H1 (cell line): Measurements from ENCODE around the gene ARHGAP26. TPM values are rescaled to one million over a fixed set of nuclear protein-coding genes. Genes with fewer than 3 reads are reported as not detected.

ENCODE experiments used
- CHD2 ChIP-seq: IDR thresholded peaks from 2 replicates; pipeline ENCODE4 v1.6.1; 2012; ENCODE audit warnings: low read length, improper control_type of control experiment
- CREB1 ChIP-seq: IDR thresholded peaks from 2 replicates; pipeline ENCODE4 v1.6.1; 2012; ENCODE audit warnings: inconsistent platforms
- EGR1 ChIP-seq: IDR thresholded peaks from 2 replicates; pipeline ENCODE4 v1.6.1; 2011; ENCODE audit warnings: low read depth, low read length, borderline replicate concordance
- JUND ChIP-seq: IDR thresholded peaks from 2 replicates; pipeline ENCODE4 v1.6.1; 2011; ENCODE audit warnings: mild to moderate bottlenecking, improper control_type of control experiment, low read length
- KDM4A ChIP-seq: IDR thresholded peaks from one replicate; pipeline ENCODE4 v1.7.1; 2012; ENCODE audit warnings: low read depth, mild to moderate bottlenecking, moderate library complexity, low read length, inconsistent platforms; ENCODE audit not compliant: severe bottlenecking
- POU5F1 ChIP-seq: IDR thresholded peaks from 2 replicates; pipeline ENCODE4 v1.6.1; 2011; ENCODE audit warnings: low read depth, mild to moderate bottlenecking, low read length, moderate library complexity
- RXRA ChIP-seq: IDR thresholded peaks from 2 replicates; pipeline ENCODE4 v1.6.1; 2011; ENCODE audit warnings: low read depth, mild to moderate bottlenecking, low read length, moderate library complexity; ENCODE audit not compliant: insufficient read depth
- SIX5 ChIP-seq: IDR thresholded peaks from 2 replicates; pipeline ENCODE4 v1.6.1; 2011; ENCODE audit warnings: mild to moderate bottlenecking, low read depth, low read length
- TCF12 ChIP-seq: IDR thresholded peaks from 2 replicates; pipeline ENCODE4 v1.6.1; 2011; ENCODE audit warnings: low read depth, mild to moderate bottlenecking, low read length
- YY1 ChIP-seq: IDR thresholded peaks from 2 replicates; pipeline ENCODE4 v1.6.1; 2011; ENCODE audit warnings: low read depth, mild to moderate bottlenecking, low read length
- polyA plus RNA-seq, 7 experiments: library from polyadenylated mRNA; depleted of rRNA in 3 of 7; stranded (reverse) in 5 of 7; unstranded in 2 of 7; fragments of >200 nt in 5 of 7; fragments of 200-250 nt in 2 of 7; gene quantifications; 1 replicate in 5 of 7; 2 replicates in 1 of 7; 4 replicates in 1 of 7; pipeline versions ENCODE4 v1.2.1 to v1.2.3, GENCODE V29; 2011 to 2013; ENCODE audit warnings: missing spikeins in 2 of 7, mixed read lengths in 2 of 7
- total RNA-seq: library from RNA; stranded (reverse); fragmentation: NEBNext Ultra II Directional; extraction: Animal tissue kit (Norgen Biotek cat#: 25700); gene quantifications from 2 replicates; pipeline ENCODE4 v1.2.1, GENCODE V29; 2021
- TF ChIP-seq, protein P1 (sequence below): fragments of 300-600 bp; sonication (generic); IDR thresholded peaks from 2 replicates; pipeline ENCODE4 v1.7.1; 2012; ENCODE audit warnings: low read length, moderate library complexity, mild to moderate bottlenecking, inconsistent platforms; ENCODE audit not compliant: insufficient replicate concordance

The ARHGAP26 gene
- total and polyA plus RNA-seq, 2 of the 8 experiments (the other 6 are each of a cell fraction or from before 2014, with no cell fraction given) = 7.1 to 24.8 TPM

DNA sequence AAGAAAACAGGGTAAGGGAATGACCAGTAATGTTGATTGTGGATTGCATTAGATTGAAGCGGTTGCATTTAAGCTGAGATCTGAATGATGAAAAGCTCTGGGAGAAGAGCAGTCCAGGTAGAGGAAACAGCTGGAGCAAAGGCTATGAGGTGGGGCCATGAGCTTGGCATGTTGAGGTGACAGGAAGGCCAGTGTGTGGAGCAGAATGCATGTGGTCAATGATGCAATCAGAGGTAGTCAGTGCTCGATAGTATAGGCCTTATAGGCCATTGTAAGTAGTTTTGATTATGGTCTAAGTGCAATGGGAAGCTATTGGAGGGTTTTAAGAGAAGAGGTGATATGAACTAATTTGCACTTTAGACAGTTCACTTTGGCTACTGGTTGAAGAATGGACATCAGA, 270.4 kb downstream of the ARHGAP26 start (continued):
- TF ChIP-seq, protein P1, sequence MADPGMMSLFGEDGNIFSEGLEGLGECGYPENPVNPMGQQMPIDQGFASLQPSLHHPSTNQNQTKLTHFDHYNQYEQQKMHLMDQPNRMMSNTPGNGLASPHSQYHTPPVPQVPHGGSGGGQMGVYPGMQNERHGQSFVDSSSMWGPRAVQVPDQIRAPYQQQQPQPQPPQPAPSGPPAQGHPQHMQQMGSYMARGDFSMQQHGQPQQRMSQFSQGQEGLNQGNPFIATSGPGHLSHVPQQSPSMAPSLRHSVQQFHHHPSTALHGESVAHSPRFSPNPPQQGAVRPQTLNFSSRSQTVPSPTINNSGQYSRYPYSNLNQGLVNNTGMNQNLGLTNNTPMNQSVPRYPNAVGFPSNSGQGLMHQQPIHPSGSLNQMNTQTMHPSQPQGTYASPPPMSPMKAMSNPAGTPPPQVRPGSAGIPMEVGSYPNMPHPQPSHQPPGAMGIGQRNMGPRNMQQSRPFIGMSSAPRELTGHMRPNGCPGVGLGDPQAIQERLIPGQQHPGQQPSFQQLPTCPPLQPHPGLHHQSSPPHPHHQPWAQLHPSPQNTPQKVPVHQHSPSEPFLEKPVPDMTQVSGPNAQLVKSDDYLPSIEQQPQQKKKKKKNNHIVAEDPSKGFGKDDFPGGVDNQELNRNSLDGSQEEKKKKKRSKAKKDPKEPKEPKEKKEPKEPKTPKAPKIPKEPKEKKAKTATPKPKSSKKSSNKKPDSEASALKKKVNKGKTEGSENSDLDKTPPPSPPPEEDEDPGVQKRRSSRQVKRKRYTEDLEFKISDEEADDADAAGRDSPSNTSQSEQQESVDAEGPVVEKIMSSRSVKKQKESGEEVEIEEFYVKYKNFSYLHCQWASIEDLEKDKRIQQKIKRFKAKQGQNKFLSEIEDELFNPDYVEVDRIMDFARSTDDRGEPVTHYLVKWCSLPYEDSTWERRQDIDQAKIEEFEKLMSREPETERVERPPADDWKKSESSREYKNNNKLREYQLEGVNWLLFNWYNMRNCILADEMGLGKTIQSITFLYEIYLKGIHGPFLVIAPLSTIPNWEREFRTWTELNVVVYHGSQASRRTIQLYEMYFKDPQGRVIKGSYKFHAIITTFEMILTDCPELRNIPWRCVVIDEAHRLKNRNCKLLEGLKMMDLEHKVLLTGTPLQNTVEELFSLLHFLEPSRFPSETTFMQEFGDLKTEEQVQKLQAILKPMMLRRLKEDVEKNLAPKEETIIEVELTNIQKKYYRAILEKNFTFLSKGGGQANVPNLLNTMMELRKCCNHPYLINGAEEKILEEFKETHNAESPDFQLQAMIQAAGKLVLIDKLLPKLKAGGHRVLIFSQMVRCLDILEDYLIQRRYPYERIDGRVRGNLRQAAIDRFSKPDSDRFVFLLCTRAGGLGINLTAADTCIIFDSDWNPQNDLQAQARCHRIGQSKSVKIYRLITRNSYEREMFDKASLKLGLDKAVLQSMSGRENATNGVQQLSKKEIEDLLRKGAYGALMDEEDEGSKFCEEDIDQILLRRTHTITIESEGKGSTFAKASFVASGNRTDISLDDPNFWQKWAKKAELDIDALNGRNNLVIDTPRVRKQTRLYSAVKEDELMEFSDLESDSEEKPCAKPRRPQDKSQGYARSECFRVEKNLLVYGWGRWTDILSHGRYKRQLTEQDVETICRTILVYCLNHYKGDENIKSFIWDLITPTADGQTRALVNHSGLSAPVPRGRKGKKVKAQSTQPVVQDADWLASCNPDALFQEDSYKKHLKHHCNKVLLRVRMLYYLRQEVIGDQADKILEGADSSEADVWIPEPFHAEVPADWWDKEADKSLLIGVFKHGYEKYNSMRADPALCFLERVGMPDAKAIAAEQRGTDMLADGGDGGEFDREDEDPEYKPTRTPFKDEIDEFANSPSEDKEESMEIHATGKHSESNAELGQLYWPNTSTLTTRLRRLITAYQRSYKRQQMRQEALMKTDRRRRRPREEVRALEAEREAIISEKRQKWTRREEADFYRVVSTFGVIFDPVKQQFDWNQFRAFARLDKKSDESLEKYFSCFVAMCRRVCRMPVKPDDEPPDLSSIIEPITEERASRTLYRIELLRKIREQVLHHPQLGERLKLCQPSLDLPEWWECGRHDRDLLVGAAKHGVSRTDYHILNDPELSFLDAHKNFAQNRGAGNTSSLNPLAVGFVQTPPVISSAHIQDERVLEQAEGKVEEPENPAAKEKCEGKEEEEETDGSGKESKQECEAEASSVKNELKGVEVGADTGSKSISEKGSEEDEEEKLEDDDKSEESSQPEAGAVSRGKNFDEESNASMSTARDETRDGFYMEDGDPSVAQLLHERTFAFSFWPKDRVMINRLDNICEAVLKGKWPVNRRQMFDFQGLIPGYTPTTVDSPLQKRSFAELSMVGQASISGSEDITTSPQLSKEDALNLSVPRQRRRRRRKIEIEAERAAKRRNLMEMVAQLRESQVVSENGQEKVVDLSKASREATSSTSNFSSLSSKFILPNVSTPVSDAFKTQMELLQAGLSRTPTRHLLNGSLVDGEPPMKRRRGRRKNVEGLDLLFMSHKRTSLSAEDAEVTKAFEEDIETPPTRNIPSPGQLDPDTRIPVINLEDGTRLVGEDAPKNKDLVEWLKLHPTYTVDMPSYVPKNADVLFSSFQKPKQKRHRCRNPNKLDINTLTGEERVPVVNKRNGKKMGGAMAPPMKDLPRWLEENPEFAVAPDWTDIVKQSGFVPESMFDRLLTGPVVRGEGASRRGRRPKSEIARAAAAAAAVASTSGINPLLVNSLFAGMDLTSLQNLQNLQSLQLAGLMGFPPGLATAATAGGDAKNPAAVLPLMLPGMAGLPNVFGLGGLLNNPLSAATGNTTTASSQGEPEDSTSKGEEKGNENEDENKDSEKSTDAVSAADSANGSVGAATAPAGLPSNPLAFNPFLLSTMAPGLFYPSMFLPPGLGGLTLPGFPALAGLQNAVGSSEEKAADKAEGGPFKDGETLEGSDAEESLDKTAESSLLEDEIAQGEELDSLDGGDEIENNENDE = no peak
- TF ChIP-seq TCF12 = no peak
- TF ChIP-seq RXRA = no peak
- no peak for TF ChIP-seq CHD2
- no peak for TF ChIP-seq JUND
- no peak for TF ChIP-seq KDM4A
- no peak for TF ChIP-seq CREB1
- no peak for TF ChIP-seq EGR1
- no peak for TF ChIP-seq SIX5
- TF ChIP-seq POU5F1 = no peak
- no peak for TF ChIP-seq YY1
